ENCODE results near the gene HGF.
"Not testable (repeated sequence)": the region's sequence is repeated elsewhere in the genome, so short reads cannot be mapped to it uniquely, and the experiment has no call there.

The HGF gene

DNA sequence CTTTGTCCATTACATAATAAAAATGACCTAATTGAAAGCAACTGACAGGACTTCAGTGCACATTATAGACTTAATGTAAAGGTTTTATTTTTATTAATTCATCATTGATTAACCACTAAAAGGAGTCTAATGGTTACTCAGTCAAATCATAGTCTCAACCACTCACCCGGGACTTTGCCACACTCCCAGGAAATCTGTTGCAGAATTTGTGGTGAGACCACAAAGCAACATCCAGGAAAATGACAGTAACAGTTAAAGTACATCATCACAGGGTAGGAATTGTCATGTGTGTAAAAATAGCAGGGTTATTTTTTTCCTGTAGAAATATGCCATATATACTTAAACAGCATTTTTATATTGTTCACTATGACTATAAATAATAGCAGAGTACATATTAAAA lies 6.3 kb upstream of the HGF start:
- no peak for DNase-seq (ENCODE audit: low read depth)

DNA sequence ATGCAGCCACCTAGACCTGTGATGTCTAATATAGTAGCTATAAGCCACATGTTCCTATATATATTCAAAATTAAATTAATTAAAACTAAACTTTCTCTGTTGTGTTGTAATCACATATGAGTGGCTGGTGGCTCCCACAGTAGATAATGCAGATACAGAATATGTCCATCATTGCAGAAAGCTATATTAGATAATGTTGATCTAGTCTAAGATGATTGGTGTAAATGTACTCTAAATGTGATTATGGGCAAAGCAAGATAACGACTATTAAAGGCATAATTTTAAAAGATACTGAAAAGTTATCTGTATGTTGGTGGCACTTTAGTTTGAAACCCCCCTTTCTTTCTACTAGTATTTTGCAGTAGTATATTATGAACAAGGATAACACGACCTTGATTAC lies 5.7 kb upstream of the HGF start:
- no peak for DNase-seq (ENCODE audit: low read depth)

DNA sequence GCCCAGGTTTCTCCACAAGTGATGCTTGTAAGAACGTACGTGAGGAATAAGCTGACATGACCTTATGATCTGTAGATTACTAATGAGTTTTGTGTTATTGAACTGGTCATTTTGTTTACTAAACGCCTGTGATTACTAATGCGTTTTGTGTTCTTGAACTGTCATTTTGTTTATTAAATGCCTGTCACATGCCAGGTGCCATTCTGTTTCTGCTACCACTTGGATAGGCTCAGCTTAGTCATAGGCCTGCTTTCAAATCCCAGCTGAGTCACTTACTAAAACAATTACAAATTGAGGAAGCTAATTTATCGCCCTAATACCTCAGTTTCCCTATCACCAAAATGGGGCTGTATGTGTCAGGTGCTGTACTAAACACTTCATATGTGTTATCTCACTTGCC lies 4.7 kb upstream of the HGF start:
- no peak for DNase-seq (ENCODE audit: low read depth)

DNA sequence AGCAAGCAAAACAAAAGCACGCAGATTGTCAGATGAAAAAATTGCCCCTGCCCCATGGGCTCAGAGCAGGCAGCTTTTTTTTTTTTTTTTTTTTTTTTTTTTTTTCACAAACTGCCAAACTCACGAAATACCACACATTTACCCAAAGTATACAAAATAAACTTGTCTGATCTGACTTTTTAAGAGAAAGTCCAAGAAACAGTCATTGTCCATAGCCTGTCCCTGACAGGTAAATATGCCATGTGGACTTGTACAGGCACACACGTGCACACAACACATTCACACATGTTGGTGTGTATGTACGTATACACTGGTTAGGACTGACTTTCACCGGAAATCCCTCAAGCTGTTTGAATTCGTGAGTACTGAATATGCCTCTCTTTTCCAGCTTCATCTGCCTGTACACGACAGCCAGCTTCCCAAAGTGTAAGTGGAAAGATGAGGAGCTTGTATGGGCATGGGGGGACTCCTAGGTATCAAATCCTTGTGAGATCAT lies 929 bp upstream of the HGF start:
- no peak for DNase-seq (ENCODE audit: low read depth)

DNA sequence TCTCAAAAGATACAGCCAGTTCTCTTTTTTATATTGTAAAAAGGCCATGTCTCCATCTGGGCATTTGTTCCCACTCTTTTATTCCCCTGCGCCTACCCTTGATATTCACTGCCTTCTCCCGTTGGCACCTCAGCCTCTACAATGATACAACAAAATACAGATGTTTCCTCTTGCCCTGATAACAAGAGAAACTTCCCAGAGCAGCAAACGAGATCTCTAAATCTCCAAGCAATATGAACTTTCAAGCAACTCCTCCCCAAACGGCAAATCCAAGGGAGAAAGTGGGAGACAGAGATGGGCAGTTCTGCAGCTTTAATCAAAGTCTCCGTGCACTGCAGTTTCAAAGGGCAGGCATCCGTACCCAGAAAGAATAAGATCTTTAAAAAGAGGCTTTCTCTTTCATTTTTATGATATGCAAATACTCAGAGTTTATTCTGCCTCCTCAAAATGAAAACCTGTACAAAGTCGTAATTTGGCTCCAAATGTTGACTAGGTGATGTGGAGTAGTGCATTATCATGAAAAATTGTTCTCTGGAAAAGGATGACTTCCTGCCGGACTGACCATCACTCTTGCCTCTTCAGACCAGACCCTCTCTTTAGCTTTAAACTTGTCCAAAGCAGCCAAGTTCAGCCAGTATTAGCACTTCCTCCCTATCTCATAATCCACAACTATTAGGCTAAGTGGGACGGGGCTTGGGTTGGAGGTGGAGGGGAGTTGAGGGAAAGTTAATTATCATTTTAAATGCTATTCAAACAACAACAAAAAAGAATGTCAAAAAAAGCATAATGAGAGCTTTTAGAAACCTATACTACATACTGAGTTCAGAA lies 682 bp downstream of the HGF start:
- no peak for DNase-seq (ENCODE audit: low read depth)

DNA sequence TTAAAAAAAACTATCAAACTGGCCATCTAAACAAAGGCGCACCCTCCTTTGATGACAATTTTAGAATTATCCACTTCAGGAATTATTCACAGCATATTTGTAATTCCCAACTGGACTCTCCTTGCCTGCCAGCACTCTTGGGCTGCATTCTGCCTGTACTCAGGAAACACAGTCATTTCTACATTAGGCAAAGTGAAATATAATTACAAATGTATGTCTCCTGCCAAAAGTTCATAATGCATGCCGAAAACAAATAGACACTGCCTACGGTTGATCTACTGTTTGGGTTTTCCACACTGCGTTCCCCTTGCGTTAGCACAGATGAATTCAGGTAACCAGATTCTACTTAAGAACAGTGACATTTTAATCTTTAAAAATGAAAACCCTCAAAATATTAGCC lies 1.9 kb downstream of the HGF start:
- no peak for DNase-seq (ENCODE audit: low read depth)

DNA sequence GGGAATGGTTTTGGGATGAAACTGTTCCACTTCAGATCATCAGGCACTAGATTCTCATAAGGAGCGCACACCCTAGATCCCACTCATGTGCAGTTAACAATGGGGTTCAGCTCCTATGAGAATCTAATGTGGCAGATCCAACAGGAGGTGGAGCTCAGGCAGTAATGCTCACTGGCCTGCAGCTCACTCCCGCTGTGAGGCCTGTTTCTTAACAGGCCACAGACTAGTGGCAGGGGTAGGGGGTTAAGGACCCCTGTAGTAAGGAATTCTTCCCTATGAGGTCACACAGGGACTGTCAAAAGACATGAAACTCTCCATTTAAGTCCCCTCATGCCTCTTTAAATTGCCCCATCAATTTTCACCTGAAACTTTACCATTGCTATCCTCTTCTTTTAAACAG lies 8.0 kb downstream of the HGF start:
- no peak for DNase-seq (ENCODE audit: low read depth)

DNA sequence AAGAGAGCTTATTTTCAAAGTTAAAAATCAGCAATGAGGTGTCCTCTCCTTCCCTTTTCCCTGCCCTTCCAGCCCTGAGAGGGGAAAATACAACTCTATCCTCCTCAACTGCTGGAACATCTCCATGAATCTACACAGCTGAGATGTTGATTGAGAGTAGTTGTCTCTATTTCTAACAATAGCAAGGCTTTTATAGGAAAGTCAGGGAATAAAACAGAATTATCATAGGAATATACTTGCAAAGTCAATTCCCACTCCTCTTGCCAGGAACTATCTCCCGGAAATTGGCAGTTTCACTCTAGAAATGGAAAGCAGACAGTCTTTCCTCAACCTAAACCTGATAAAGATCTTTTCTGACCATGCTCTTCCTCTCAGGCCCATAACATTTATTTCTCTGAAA lies 8.8 kb downstream of the HGF start:
- DNase-seq (ENCODE audit: low read depth), result no peak

DNA sequence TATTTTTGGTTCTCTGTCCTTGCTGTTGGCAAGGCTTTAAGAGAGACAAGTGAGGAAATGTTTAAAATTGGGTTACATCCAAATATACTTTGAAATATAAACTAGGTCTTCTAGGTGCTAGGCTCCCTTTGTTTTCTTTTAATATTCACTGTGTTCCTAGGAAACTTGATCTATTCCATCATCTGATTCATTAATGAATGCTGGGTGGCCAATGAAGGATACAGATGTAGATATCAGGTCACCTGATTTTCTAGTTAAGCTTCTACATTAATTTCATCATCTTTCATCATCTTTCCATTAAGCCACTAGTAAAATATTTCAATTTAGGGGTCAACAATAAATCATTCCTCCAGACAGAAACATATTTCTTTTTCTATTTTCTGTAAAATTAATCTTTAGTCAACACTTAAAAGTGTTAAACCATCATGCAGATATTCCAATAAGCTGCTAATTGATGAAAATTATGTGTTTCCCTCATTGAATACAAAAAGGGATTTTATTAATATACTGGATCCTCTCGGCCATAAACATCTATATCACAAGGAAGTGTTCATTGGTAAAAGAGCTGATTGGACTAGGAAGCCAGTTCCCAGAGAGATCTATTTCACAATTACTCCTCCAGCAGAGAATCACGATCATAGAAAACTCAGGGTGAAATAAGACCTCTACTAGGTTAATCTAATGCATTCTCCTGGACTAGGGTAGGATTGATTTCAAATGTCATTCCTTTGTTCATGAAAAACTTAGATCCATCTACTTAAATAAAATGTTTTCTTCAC lies 14.7 kb downstream of the HGF start:
- no peak for DNase-seq (ENCODE audit: low read depth)

DNA sequence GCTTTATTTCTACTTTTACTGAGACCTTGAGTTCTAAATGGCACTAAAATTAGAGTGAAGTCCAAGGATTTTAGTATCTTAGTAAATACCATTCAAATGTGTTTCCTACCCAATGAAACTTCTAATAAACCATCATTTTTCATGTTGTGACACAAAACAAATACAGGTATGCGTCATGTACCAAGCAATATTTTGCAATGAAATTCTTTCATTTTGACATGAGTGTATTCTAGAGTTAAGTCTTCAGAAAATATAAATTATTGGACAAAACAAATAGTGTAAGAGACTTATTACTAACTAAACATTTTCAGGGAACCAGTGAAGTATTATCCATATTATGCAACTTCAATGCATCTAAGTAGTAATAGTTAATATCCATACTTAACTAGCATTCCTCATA lies 16.5 kb downstream of the HGF start:
- DNase-seq (ENCODE audit: low read depth), result no peak

DNA sequence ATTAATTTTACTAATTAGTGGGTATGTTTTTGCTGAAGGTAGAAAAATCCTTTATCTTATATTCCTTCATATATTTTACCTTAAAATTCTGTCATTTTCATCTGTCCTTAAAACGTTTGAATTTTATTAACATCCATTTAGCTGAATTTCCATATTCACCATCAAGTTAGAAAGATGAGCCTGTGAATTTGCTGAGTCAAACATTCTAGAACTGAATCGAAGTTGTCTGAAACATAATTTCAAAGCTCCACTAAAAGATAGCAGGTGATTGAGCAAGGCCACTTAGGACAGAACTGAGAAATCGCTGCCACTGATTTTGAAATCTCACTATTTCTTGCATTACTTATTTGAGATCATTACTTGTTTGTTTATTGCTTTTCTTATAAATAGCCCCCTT lies 17.5 kb downstream of the HGF start:
- DNase-seq (ENCODE audit: low read depth), result no peak

DNA sequence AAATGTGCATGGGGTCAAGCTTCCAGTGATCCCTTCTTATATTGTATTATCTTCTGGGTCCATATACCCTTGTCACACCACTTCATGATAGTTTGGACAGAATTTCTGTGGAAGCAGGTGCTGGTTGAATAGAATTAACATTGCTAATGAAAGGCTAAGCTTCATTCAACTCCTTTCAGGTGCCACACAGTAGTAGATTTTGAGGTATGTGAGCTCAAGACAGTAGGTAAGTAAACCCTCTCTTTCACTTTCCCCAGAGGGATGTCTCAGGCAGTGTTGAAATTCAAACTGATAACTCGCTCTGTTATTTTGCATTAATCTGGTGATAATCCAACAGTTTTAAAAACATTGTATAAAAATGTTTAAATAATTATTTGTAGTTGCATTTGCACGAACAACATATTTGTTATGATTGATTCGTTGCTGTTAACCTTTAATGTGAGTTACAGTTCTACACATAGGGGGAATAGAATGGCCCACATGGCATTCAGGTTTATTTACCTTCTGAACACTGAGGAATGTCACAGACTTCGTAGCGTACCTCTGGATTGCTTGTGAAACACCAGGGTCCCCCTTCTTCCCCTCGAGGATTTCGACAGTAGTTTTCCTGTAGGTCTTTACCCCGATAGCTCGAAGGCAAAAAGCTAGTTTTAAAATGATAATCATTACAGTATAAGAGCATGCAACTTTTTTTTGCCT lies 18.1 kb downstream of the HGF start:
- DNase-seq (ENCODE audit: low read depth), result no peak

DNA sequence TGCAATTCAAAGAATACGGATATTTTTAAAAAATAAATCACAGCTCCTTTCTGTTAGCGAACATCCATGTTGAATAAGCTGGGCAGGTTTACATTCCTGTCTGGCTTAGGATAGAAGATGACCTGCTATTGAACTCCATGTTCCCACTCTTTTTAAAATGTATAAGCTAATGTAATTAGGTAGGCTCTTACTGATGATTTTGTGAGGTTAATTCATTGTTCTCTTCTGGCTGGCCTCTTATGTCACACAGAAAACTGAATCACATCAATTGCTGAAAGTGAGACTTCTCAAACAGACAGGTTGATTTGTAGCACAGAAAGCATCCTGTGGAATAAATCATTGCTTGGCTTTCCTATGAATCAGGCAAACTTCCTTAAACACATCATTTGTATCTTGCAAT lies 24.2 kb downstream of the HGF start:
- DNase-seq (ENCODE audit: low read depth), result no peak

DNA sequence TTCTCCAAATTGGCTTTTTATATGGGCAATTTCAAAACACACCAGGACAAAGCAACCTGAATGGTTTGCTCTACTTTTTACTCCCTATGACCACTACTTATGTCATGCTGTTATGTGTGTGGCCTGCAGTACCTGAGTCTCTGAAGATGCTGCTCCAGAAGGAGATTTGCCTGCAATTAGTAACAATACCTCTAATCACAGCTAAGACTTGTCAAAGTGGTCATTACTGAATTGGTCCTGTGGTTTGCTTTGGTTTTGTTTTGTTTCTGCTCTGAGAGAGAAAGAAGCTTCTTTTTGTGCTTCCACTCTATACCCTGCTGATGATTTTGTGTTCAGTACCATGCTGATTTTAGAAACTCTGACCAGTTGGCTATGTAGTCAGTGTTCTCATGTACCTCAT lies 25.5 kb downstream of the HGF start:
- no peak for DNase-seq (ENCODE audit: low read depth)

DNA sequence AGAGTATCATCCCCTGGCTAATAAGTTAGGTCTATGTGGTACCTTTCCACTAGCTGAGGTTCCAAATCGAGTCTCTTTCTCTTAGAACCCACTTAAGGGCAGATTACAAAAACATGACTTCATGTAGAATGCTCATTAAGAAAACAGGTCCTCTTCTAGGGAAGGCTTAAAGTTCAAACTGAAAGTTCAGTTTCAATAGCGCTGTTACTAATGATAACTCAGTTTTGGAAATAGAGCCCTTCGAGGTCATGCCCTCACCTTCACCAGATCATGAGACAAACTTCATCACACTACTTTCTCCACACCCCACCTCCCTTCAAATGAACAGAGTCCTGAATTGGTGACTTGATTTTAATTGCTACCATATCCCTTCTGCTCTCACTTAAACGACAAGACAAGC lies 26.2 kb downstream of the HGF start:
- no peak for DNase-seq (ENCODE audit: low read depth)

DNA sequence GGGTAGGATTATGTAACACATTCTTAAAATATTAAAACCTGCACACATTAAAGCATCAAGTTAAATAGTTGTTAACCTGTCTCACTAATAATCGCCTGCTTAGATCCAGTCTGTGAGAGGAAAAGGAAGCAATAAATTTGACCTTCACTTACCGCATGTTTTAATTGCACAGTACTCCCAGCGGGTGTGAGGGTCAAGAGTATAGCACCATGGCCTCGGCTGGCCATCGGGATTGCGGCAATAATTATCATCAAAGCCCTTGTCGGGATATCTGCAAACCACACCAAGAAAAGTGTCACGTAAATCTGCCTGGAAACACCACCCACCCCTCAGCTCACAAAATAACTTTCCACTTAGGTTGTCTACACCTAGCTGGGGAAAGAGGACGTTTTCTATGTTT lies 26.6 kb downstream of the HGF start:
- DNase-seq (ENCODE audit: low read depth), result no peak

DNA sequence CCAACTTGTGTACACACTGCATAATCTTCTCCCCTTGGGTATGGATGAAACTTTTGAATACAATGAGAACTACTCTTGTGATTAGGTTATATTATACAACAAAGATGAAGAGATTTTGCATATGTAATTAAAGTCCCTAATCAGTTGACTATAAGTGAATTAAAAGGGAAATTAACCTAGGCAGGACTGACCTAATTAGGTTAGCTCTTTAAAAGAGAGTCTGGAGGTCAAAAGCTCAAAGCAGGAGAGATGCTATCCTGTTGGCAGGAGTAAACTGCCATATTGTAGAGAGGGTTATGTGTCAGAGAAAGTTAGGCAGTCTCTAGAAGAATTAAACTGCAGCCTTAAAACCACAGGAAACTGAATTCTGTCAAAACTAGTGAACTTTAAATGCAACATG lies 29.4 kb downstream of the HGF start:
- no peak for DNase-seq (ENCODE audit: low read depth)

DNA sequence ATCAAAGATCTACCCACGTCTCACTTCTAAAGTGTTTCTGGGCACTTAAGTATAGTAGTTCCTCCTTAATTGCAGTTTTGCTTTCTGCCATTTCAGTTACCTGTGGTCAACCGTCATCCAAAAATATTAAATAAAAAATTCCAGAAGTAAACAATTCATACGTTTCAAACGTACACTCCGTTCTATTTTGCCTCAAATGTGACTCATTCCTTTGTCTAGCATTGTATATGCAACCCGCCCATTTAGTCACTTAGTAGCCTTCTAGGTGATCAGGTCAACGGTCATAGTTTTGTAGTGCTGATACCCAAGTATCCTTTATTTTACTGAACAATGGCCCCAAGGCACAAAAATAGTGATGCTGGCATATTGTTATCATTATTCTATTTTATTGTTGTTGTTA lies 33.8 kb downstream of the HGF start:
- no peak for DNase-seq (ENCODE audit: low read depth)

DNA sequence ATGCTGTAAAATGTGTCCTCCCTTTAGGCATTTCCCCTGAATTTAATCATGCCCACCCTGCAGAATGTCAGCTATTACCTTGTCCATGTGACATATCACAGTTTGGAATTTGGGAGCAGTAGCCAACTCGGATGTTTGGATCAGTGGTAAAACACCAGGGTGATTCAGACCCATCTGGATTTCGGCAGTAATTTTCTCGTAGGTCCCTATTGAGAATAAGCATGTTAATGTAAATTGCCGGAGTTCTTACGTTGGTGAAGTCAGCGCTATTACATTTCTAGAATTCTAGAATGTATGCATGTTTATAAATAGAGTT lies 44.1 kb downstream of the HGF start:
- no peak for DNase-seq (ENCODE audit: low read depth)

DNA sequence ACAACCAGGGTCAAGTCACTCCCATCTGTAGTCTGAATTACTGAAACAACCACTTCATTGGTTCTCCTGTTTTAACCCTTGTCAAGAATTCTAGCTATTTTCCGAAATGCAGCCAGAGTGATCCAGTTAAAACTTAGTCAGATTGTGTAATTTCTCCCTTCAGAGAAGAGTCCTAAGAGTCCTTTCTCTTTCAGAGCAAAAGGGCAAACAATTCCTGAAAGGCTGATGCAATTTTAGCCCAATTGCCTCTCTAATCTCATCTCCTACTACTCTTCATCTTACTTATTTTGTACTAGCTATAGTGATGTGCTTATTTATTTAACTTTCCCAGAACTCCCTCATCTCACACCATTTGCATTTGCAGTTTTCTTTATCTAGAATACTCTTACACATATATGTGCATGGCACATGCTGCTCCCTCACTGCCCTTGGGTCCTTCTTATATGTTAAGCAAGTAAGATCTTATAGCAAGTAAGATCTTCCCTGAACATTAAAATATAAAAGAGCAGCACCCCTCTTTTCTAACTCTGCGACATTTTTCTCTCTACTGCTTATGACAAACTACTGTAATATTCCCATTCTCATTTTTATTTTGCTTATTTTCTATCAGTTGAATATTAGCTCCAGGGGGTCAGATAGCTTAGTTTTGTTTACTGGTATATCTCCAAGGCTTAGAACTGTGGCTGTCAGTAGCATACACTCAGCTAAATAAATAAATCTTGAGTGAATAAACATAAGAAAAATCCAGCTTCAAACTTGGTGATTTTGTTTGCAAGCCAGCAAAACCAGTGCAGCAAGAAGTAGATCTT lies 44.6 kb downstream of the HGF start:
- no peak for DNase-seq (ENCODE audit: low read depth)

DNA sequence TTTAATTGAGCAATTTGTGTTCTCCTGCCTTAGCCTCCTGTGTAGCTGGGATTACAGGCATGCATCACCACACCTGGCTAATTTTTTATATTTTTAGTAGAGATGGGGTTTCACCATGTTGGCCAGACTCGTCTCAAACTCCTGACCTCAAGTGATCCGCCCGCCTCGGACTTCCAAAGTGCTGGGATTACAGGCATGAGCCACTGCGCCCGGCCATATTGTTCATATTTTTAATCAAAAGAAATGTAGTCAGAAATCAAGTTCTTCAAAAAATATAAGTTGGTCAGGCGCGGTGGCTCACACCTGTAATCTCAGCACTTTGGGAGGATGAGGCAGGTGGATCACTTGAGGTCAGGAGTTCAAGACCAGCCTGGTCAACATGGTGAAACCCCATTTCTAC lies 47.6 kb downstream of the HGF start:
- DNase-seq (ENCODE audit: low read depth), result not testable (repeated sequence)

DNA sequence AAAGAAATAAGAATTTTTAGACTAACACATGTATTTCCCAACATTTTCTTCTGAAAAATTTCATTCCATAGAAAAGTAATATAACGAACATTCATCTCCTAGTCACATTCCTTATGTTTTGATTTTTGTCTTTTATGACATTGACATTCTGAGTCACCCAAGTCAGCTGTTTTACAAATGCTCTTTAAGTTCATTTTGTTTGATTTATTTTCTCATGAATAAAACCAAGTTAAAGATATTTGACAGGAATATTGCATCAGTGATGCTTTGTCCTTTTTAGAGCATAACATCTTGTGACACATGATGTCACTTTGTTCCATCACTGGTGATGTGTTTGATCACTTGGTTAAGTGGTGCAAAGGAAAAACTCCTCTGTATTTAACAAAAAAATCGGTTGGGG lies 48.4 kb downstream of the HGF start:
- DNase-seq (ENCODE audit: low read depth), result no peak
